Bronchial epithelial cell (primary cell): ENCODE results near the gene GNG2. TPM values are rescaled to one million over a fixed set of nuclear protein-coding genes. Genes with fewer than 3 reads are reported as not detected.

ENCODE experiments used
- DNase-seq: peaks from one replicate; pipeline ENCODE4 v3.0.0-alpha.2; 2010; ENCODE audit warnings: low read depth
- FAIRE-seq: peaks from 2 replicates; lab custom pipeline; 2011; peaks lifted over from hg19 to GRCh38; lab: Jason Lieb, UNC
- H3K27me3 ChIP-seq: 2 replicates; pipeline ENCODE4 v1.5.1; 2011; ENCODE audit warnings: low read length; ENCODE audit not compliant: control insufficient read depth, insufficient read depth
- H3K36me3 ChIP-seq: 2 replicates; pipeline ENCODE4 v1.5.1; 2011; ENCODE audit warnings: low read length; ENCODE audit not compliant: control insufficient read depth, insufficient read depth
- H3K4me3 ChIP-seq: 2 replicates; pipeline ENCODE4 v1.5.1; 2011; ENCODE audit warnings: mild to moderate bottlenecking, low read depth, low read length, control low read depth
- total RNA-seq: library from RNA; depleted of rRNA; stranded (reverse); fragments of >200 nt; gene quantifications from 2 replicates; pipeline ENCODE4 v1.2.1, GENCODE V29; 2014
- TF ChIP-seq, protein P1 (sequence below): IDR thresholded peaks from 2 replicates; pipeline ENCODE4 v1.5.1; 2011; ENCODE audit warnings: mild to moderate bottlenecking, moderate library complexity, low read length, control low read depth, inconsistent platforms; ENCODE audit not compliant: insufficient read depth, severe bottlenecking

The GNG2 gene
- total RNA-seq, 1 donor from 2014 or later: not detected

- TF ChIP-seq, protein P1, sequence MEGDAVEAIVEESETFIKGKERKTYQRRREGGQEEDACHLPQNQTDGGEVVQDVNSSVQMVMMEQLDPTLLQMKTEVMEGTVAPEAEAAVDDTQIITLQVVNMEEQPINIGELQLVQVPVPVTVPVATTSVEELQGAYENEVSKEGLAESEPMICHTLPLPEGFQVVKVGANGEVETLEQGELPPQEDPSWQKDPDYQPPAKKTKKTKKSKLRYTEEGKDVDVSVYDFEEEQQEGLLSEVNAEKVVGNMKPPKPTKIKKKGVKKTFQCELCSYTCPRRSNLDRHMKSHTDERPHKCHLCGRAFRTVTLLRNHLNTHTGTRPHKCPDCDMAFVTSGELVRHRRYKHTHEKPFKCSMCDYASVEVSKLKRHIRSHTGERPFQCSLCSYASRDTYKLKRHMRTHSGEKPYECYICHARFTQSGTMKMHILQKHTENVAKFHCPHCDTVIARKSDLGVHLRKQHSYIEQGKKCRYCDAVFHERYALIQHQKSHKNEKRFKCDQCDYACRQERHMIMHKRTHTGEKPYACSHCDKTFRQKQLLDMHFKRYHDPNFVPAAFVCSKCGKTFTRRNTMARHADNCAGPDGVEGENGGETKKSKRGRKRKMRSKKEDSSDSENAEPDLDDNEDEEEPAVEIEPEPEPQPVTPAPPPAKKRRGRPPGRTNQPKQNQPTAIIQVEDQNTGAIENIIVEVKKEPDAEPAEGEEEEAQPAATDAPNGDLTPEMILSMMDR: no peak
- no peak for FAIRE-seq
- Histone ChIP-seq H3K36me3 (no peaks in the 10 kb centered on the region), H3K4me3 (no peak overlapping the region), H3K27me3 (peaks cover 2% of the 10 kb centered on the region)
- DNase-seq: no peak
Measured at GRCh38 chr14:51856792-51857296, 3.6 kb upstream of the GNG2 start.

DNA sequence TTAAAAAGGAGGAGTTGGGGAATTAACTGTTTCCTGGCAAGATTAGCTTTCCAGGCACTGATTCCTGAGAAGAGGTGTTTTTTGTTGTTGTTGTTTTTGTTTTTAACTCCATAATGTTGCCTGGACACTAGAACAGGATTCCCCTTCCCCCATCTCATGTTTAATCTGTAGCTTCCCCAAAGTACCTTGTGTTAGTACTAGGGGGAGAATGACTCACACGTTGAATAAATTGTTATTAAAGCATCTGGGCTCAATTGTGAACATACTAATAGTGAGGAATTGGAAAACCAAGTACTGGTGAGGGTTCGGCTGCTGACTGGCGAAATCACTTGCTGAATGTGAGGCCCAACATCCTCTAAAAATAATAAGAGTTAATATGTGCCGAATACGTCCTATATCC is 1.3 kb upstream of the GNG2 start:
- no peak for FAIRE-seq
- Histone ChIP-seq H3K36me3 (no peaks in the 10 kb centered on the region), H3K27me3 (peaks cover 2% of the 10 kb centered on the region), H3K4me3 (no peak overlapping the region)
- DNase-seq: no peak
- TF ChIP-seq, protein P1: no peak

- TF ChIP-seq, protein P1: no peak
- H3K4me3 ChIP-seq: peak overlapping the region; percentile 10
- no peaks in the 10 kb centered on the region for H3K36me3 ChIP-seq
- H3K27me3 ChIP-seq: peaks cover 2% of the 10 kb centered on the region
- DNase-seq (peak; percentile 59), FAIRE-seq (no peak)
Measured at GRCh38 chr14:51860825-51861499, 550 bp downstream of the GNG2 start.

- peak; percentile 28 for FAIRE-seq
- DNase-seq: no peak
- Histone ChIP-seq H3K36me3 (no peaks in the 10 kb centered on the region), H3K4me3 (no peak overlapping the region), H3K27me3 (peaks cover 2% of the 10 kb centered on the region)
- TF ChIP-seq, protein P1: no peak
Measured at GRCh38 chr14:51862176-51862796, 1.9 kb downstream of the GNG2 start.

- FAIRE-seq (no peak), DNase-seq (no peak)
- Histone ChIP-seq H3K27me3 (peaks cover 2% of the 10 kb centered on the region), H3K36me3 (no peaks in the 10 kb centered on the region), H3K4me3 (no peak overlapping the region)
- TF ChIP-seq, protein P1: no peak
Measured at GRCh38 chr14:51862860-51863259, 2.4 kb downstream of the GNG2 start.
